GM13977 (cell line): ENCODE data around the gene RNF130.

ENCODE experiments used
- DNase-seq: peaks from one replicate; pipeline ENCODE4 v3.0.0; 2012; ENCODE audit warnings: low spot score
- CTCF ChIP-seq: IDR thresholded peaks from 2 replicates; pipeline ENCODE4 v1.5.1; 2012; ENCODE audit warnings: mild to moderate bottlenecking, control low read depth; ENCODE audit not compliant: insufficient read depth; ENCODE audit errors: extremely low read depth, missing control alignments
- in situ Hi-C: fragments of 300-500 bp; cut with MboI; formaldehyde crosslinking; loops from one replicate; pipeline ENCODE4 v1.12.0; 2022; ENCODE audit warnings: low sequenced_read_pairs, low pct_unique_long_range_greater_than_20kb, mixed read lengths, inconsistent platforms; ENCODE audit not compliant: unreplicated experiment

Gene RNF130

GRCh38 chr5:180072556-180072955, 997 bp upstream of the RNF130 start:
- in situ Hi-C loops: no loop called here
- DNase-seq: no peak
- TF ChIP-seq CTCF: no peak

DNA sequence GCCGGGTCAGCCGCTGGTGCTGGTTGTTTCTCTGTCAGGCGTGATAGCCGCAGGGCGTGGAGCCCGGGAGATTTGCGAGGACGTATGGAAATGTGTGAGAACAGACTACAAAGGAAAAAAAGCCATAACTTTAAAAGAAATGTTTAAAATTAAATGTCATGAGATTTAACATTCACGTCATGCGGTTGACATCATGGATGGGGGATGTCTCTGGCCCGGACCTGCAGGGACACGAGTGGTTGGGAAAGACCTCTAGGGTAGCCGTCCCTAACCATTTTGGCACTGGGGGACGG, 643 bp upstream of the RNF130 start:
- no peak for TF ChIP-seq CTCF
- no peak for DNase-seq
- in situ Hi-C loops: no loop called here

DNA sequence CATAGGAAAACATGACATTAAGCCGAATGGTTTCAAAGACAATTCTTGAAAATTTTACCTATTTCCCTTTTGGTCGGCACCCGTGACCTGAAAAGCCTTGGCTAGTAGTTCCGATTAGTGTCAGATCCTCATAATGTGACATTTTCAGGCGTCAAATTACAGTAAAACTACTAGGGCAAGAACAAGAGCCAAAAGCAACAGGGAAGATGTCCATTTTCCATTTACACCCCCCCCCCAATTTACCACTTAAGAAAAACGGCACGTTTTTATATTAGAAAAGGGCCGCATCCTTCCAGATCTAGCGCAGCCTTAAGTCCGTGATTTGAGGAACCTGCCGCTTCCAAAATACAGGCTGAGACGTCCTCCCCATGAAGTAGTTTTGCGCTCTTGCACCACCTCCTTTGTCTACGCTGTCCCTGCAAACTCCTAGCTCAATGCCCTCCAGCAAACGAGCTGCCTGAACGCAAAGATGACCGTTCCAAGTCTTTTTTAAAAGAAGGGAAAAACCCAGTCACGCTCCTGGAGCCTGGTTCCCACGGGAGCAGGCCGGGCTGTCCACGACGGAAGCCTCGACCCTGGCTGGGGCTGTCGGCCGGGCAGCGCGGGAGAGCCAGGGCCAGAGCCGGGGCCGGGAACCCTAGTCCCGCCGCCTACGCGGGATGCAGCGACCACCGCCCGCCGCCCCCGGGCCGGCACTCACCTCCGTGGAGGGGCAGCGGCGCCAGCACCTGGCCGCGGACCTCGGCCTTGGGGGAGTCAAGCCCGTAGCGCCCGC, 616 bp downstream of the RNF130 start:
- DNase-seq: no peak
- in situ Hi-C loops: no loop called here
- no peak for TF ChIP-seq CTCF

DNA sequence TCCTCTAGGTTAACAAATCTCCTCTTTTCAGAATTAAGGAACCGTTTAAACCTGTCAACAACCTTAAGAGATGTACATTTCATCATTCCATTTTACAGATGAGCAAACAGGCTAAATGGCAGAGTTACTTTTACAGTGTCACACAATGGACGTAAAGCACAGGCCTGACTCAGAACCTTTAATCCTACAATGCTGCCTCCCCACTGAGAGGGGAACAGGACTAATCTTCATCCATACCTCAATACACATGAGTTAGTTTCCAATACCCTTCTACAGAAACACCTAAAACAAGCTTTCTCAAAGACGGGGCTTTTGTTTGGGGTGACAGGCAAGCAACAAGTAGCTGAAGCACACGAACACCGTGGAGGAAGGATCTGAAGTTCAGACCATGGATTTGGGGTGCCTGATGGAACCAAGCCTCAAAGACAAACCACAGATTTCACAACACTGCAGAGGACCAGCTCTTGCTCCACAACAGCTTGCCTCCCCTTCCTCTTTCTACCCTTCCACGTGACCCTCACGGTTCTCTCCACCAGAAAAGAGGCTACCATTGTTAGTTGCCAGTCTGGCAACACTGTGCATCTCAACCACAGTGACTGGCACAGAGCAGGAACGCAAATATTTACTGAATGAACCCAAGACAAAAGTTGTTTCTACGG, 1.8 kb downstream of the RNF130 start:
- no peak for DNase-seq
- in situ Hi-C loops: no loop called here

GRCh38 chr5:180068519-180069090, 3.0 kb downstream of the RNF130 start:
- in situ Hi-C loops: no loop called here
- no peak for TF ChIP-seq CTCF
- DNase-seq: no peak

More for the DNA sequence above, 1.8 kb downstream of the RNF130 start:
- TF ChIP-seq CTCF: no peak

DNA sequence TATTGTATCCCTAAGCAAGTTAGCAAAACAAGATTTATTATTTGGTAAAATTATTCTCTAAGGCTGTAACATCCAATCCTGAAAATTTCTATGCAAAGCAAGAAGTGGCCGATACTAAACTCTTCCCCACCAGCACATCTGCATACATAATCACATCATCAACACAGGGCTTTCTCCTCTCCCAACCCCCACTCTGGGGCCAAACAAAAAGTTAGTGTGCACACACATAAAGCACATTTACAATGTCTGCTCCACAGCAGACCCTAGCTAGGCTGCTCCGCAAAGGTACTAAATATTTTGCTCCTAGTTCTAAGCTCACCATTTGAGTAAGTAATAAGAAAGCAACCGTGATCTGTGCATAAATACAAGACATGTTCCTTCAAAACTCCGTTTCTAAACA, 3.6 kb downstream of the RNF130 start:
- in situ Hi-C loops: no loop called here
- TF ChIP-seq CTCF: no peak
- DNase-seq: no peak
